Stimulated activated naive CD4-positive, alpha-beta T cell (primary cell): ENCODE results near the gene TBC1D32.
"Not testable (repeated sequence)": the region's sequence is repeated elsewhere in the genome, so short reads cannot be mapped to it uniquely, and the experiment has no call there.

Source experiments
- DNase-seq, 6 experiments: peaks; one replicate each; lab custom pipeline; 2025; lab: John Stamatoyannopoulos, UW

The TBC1D32 gene

DNA sequence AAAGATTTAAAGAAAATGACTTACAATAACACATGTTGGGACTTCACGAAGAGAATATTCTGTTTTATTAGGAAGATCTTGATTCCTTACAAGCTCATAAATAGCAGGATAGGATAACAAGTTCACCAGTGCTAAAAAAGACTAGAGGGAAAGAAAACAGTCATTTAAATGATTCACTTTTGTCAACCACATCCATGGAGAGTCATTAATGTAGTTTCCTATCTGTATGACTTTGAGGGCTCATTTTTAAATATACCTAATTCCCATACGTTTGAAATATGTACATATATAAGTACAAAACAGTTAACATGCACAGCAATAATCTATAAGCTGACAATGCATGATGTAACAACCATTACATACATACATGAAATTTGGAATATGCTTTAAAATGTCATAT, 111.1 kb downstream of the TBC1D32 start:
- DNase-seq = no peak

DNA sequence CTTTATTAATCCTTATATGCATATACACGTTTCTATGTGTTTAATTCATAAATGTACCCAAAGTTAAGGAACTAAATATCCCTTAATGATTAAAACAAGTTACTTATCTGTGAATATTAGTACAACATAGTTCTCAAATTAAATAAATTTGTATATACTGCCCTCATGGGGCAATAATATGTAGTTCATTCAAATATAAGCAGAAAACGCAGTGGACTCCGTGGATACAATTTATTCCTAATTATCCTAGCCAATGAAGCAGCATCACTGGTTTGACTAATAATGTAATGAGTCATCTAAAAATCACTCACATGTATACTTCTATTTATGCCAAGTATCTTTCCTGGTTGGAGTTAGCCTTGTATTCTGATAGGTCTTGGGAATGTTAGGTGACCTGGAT, 111.6 kb downstream of the TBC1D32 start:
- DNase-seq = no peak

DNA sequence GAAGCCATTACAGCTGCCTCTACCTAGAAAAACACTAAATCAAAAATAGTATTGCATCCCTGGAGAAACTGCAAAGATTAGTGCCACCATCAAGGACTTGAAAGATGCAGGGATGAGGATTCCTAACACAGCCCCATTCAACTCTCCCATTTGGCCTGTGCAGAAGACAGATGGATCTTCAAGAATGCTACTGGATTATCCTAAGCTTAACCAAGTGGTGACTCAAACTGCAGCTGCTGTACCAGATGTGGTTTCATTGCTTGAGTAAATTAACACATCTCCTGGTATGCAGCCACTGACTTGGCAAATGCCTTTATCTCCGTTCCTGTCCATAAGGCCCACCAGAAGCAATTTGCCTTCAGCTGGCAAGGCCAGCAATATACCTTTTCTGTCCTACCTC, 117.4 kb downstream of the TBC1D32 start:
- DNase-seq = no peak

DNA sequence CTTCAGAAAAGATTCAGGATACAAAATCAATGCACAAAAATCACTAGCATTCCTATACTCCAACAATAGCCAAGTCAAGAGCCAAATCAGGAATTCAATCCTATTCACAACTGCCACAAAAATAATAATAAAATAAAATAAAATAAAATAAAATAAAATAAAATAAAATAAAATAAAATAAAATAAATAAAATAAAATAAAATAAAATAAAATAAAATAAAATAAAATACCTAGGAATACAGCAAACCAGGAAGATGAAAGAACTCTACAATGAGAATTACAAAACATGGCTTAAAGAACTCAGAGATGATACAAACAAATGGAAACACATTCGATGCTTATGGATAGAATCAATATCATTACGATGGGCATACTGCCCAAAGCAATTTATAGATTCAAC, 120.9 kb downstream of the TBC1D32 start:
- not testable (repeated sequence) for DNase-seq

DNA sequence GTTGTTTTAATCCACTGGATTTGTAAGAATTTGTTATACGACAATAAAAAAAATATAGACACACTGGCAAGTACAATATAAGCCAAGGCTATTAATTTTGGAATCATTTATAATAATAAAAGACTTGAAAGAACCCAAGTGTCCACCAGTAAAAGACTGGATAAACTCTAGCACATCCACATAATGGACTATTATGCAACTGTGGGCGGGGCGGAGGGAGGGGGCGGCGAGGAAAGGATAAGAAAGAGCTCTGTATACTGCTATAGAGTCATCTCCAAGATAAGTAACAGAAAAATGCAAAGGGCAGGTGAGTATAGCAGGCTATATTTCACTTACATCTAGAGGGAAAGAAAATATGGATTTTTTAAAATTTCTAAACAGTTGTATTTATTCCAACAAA, 123.3 kb downstream of the TBC1D32 start:
- DNase-seq = no peak

DNA sequence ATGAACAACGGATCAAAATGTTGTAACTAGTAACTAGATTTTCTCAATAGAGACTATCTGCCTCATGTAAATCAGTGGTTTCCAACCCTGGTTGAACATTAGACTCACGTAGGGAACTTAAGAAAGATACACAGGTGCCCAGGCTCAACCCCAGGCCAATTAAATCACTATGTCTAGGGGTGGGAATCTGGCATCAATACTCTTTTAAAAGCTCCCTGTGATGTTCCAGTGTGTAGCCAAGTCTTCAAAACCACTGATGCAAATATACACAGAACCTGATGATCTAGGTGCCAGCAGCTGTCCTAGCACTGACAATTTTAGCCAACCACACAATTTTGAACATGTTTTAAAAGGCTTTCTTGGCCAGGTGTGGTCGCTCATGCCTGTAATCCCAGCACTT, 128.7 kb downstream of the TBC1D32 start:
- no peak for DNase-seq

DNA sequence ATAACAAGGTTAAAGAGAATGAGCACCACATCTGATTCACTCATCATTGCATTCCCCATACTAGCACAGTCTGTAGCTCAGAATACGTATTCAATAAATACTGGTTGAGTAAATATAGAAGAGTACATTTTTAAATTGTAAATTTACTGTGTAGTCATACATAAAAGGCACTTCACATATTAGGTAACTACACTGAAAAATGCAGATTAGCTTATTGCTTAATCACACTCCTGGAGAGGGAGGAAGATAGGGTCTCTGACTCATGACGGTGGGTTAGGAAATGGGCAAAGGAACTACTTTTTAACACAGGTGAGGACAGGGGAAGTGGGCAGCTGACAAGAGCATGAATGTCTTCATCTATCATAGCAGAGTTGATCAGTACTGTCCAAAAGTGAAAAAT, 133.2 kb downstream of the TBC1D32 start:
- DNase-seq = no peak

DNA sequence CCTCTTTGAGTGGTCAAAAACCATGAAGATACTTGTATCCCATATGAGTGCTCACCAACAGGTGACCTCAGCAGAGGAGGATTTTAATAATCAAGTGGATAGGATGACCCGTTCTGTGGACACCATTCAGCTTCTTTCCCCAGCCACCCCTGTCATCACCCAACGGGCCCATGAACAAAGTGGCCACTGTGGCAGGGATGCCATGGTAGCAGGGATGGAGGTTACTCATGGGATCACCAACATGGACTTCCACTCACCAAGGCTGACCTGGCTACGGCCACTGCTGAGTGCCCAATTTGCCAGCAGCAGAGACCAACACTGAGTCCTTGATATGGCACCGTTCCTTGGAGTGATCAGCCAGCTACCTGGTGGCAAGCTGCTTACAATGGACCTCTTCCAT, 138.2 kb downstream of the TBC1D32 start:
- not testable (repeated sequence) for DNase-seq

DNA sequence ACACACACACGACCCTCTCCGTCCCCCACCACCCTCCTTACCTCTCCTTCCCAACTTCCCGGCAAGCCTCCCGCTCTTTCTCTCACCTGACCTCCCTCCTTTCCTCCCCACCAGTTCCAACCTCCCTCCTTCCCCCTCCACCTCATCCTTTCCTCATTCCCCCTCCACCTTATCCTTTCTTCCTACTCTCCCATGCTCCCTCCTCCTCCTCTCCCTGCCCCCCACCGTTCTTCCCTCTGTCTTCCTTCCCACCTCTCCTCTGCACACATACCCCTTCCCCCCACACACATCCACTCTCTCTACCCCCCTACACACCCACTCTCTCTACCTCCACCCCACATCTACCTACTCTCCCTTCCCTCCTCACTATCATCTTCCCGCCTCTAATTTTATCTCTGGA, 144.2 kb downstream of the TBC1D32 start:
- no peak for DNase-seq

DNA sequence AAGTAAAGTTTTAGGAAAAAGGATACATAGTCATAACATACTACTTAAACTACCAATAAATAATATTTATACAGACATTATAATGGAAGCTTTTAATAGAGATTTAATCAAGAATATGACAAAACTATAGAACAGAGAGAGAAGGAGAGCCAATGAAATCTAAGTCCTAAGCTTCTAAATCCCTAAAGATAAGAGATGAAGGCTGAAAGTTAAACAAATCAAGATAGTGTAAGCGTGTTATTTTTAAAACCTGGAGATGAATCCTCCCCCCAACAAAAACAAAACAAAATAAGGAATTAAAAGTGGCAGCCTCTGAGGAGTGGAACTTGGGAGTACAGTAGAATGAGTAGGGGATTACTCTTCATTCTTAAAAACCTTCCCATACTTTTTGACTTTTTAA, 145.9 kb downstream of the TBC1D32 start:
- no peak for DNase-seq

DNA sequence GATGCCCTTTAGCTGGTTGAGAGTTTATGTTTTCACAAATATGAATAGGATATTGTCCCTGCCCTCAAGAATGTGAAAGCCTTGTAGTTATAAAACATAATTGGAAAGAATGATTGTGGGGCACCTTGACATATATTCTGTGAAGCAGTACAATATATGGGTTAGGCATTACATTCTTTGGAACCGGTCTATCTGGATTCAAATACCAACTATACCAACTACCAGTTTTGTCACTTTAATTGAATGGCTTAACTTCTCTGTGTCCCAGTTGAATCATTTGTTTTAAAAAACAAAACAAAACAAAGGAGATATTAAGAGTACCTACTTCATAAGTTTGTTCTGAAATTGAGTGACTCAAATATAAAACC, 146.5 kb downstream of the TBC1D32 start:
- DNase-seq = no peak

DNA sequence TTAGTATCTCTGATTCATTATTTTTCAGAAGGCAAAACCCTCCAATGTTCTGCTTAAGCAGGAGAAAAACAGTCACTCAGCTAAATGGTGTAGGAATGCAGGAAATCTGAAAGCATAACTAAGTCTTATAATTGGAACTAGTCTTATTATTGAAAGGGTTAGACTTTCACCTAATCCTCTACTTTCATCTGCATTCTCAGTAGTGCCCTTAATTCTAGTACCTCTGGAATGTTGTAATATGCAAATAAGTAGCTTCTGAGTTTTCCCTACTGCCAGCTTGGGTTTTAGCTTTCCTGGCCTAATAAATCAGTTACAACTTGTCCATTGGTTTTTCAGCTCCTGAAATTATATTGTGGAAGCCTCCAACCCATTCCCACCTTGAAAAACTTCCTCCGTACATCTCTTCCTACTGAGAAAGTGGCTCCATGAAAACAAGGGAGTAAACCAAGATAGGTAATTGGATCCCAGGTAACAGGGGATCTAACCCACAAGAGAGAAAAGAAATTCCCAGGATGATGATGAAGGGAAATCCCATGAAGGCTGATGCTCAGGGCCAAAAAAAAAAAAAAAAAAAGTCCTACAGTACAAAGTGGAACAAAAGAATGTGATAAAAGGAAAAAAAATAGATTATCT, 147.0 kb downstream of the TBC1D32 start:
- DNase-seq = no peak

DNA sequence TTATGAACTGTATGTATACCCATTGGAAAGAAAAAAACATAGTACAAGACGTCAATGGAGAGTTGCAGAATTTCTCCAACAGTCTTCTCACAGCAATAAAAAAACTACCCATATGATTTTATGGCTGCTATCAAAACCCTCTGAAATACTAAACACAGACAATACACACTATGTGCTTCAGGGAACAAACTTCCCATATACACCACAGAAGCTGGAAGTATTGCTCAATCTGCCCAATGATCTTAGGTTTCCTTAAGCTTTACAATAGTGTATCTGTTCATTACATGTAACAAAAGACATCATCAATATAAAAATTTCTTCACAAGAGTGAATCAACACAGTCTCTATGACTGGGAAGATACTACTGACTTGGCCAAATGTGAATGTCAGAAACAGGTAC, 150.5 kb downstream of the TBC1D32 start:
- DNase-seq = no peak

DNA sequence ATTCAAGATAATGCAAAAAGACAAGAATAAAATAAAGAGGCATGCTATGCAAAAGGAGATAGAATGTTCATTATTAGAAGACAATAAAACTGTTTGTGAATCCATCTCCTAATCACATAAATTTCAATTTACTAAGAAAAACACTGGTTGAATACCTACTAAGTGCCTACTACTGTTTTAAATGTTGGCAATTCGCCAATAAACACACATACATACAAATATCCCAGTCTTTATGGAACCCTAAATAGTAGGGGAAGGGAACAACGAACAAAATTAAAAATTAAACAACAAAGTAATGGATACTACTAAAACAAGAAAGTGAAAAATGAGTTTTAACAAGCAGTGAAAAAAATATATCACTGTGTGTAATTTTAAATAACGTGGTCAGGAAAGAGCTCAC, 158.5 kb downstream of the TBC1D32 start:
- no peak for DNase-seq

DNA sequence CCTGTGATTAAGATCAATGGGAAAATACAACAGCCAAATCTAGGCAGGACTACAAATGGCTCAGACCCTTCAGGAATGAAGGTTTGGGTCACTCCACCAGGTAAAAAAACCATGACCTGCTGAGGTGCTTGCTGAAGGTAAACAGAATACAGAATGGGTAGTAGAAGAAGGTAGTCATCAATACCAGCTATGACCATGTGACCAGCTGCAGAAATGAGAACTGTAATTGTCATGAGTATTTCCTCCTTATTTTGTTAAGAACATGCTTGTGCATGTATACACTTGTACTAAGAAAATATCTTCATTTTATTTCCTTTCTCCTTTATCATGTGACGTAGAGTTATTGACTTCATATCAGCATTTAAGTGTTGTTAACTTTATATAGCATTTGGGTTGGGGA, 161.8 kb downstream of the TBC1D32 start:
- not testable (repeated sequence) for DNase-seq

DNA sequence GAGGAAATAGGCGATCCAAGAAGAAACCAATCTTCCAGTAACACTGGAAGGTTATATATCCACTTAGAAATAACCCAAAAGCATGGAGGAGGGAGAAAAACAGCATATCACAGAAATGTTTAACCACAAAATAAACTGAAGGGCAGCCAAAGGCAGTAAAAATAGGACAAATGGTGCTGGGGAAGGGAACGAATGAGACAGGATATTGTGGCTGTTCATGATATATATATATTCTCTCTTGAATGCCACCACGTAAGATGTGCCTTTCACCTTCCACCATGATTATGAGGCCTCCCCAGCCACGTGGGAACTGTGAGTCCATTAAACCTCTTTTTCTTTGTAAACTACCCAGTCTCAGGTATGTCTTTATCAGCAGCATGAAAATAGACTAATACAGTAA, 162.4 kb downstream of the TBC1D32 start:
- no peak for DNase-seq

DNA sequence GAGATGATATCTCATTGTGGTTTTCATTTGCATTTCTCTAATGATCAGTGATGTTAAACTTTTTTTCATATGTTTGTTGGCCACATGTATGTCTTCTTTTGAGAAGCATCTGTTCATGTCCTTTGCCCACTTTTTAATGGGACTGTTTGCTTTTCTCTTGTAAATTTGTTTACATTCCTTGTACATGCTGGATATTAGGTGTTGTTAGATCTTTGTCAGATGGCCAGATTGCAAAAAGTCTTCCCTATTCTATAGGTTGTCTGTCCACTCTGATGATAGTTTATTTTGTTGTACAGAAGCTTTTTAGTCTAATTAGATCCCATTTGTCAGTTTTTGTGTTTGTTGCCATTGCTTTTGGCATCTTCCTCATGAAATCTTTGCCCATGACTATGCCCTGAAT, 172.4 kb downstream of the TBC1D32 start:
- DNase-seq = no peak

DNA sequence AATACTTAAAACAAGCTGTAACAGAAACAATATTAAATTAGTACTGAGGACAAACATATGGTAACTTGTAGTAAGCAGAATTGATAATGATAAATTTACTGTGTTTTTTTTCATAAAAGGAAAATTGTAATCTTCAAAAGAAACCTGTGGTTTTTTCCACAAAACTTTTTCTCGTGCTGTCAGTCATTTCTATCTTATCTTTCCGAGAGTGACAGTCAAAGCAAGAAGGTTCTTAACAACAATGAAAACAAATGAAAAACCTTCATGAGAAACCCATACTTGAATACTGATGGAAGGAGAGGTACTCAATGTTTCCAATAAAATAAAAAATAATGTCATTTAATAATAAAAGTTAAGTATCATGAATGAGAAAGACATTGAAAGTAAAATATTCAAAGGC, 174.0 kb downstream of the TBC1D32 start:
- no peak for DNase-seq

DNA sequence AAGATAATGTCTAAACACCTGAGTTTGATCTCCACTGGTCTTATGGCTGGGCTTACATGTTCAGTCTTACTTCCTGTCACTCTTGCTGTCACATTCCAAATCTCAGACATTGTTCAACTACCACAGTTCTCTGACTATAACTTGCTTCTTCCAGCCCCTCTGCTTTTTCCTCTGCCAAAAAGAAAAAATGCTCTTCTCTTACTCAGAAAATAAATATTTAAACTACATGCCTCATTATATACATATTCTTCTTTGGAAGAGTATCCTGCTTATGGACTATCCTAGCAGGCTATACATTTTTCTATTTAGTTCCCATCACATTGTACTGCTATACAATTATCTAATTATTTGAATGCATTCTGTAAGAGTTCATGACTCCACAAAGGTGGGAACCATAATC, 175.4 kb downstream of the TBC1D32 start:
- no peak for DNase-seq

DNA sequence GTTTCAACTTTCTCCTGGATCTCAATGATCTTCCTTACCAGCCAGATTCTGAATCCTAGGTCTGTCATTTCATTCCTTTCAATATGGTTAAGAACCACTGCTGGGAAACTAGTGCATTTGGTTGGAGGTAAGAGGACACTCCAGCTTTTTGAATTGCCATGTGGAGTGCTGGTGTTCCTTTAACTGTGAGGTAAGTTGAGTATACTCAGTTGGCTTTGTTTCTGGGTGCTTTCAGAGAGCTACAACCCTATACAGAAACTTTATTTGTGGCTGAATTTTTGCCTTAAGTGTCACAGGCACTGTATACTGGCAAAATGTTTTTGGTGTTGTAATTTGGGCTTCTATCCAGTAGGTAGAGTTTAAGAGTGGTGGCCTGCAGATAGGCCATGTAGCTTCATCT, 175.8 kb downstream of the TBC1D32 start:
- DNase-seq = no peak

DNA sequence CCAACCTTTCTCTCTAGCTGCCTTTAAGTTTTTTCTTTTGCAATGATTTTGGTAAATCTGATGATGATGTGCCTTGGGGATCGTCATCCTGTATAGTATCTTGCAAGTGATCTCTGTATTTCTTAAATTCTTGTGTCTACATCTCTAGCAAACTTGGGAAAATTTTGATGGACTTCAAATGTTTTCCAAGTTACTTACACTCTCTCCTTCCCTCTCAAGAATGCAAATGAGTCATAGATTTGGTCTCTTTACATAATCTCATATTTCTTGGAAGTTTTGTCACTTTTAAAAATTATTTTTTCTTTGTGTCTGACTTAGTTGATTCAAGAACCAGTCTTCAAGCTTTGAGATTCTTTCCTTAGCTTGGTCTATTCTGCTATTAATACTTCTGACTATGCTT, 176.4 kb downstream of the TBC1D32 start:
- no peak for DNase-seq

DNA sequence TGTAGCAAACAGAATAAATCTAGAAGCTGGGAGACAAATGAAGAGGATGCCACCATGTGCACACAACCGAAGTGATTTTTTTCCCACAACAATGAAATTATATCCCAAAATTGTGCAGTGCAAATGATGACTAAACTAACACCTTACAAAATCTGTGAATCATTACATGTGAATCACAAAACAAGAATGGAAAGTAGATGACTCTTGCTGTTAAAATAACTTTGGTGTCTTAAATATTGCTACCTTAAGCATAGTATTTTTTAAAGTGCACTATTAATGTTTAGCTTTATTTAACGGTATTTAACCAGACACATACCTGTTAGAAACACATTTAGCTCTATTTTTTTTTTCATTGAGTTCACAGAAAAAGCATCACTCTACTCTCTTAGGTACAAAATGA, 190.8 kb downstream of the TBC1D32 start:
- DNase-seq = no peak

DNA sequence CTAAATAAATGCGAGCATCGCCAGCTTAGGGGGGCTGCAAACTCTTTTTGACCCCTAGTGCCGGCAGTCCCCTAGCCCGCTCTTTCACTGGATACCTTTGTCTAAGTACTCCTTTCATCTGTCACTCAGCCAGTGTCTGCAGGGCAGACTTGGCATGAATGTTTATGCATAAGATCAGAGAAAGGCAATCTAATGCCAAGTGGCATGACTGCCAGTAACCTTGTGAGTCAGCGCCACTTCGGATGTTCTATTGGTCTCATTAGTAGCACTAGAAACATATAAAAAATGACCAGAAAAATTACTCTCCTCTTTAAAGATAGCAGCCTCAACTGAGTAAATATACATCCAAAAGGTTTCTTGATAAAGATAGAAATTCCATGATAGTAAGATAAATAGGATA, 192.2 kb downstream of the TBC1D32 start:
- DNase-seq = no peak

DNA sequence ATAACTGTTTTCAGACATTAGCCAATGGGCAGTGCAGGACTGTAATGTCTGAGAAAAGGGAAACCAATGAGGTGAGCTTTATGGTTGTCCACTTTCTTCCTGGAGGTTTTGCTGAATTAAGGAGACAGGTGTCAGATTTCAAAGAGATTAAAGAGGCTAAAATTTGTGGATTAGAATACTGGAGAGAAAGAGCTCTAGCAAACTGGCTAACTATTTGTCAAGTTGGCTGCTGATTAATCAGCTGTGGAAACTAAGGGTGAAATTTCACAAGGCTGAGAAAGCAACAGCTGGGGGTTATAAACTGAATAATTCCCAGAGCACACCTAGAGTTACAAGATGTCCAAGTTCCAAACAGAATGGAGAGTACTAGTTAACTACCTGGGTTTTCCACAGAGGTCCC, 198.9 kb downstream of the TBC1D32 start:
- DNase-seq = no peak

DNA sequence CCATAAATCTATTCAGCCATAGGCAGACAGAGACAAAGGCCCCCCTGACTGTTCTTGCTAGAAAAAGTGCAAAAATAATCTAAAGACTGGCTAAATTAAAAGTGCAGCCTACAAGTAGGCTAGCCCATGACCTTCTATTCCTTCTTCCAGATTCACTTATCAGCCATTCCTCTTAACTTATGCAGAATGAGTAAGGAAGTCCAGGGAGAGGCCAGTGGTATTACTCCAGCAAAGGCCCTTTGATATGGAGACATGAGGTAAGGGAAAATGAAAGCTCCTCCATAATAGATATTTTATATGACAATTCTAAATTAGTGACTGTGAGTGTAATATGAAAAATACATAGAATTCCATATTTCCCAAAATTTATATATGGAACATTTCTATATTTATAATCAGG, 199.4 kb downstream of the TBC1D32 start:
- DNase-seq = no peak
